T-helper 2 cell treated with Interferon-gamma antibody and Interleukin-4, amounts not matched to agents 5 μg/mL and 100 μg/mL, for 36 hours (primary cell): ENCODE results near the gene CCDC170.
"Not testable (repeated sequence)": the region's sequence is repeated elsewhere in the genome, so short reads cannot be mapped to it uniquely, and the experiment has no call there.

ENCODE experiments used
- DNase-seq: peaks from one replicate; pipeline ENCODE4 v3.0.0; 2021; ENCODE audit warnings: low spot score
- H3K27ac Mint-ChIP-seq: one replicate; pipeline ENCODE4 v1.8.0; 2021; ENCODE audit warnings: mild to moderate bottlenecking, mixed read lengths
- H3K27me3 Mint-ChIP-seq: one replicate; pipeline ENCODE4 v1.8.0; 2021; ENCODE audit warnings: low read depth, mixed read lengths
- H3K36me3 Mint-ChIP-seq: one replicate; pipeline ENCODE4 v1.8.0; 2021; ENCODE audit warnings: low read depth, mixed read lengths
- H3K4me1 Mint-ChIP-seq: one replicate; pipeline ENCODE4 v1.8.0; 2021; ENCODE audit warnings: low read depth, mixed read lengths
- H3K4me3 Mint-ChIP-seq: one replicate; pipeline ENCODE4 v1.8.0; 2022; ENCODE audit warnings: mild to moderate bottlenecking, moderate library complexity, mixed read lengths
- H3K9me3 Mint-ChIP-seq: one replicate; pipeline ENCODE4 v1.8.0; 2021; ENCODE audit warnings: mixed read lengths

CCDC170 gene

GRCh38 chr6:151502499-151502898 lies 8.7 kb downstream of the CCDC170 start:
- Mint-ChIP-seq H3K4me3 (no peak overlapping the region), H3K4me1 (peaks cover 9% of the 10 kb centered on the region), H3K27ac (no peak overlapping the region), H3K36me3 (no peaks in the 10 kb centered on the region), H3K9me3 (no peaks in the 10 kb centered on the region), H3K27me3 (peaks cover 19% of the 10 kb centered on the region)
- DNase-seq, result no peak

GRCh38 chr6:151506761-151507160 lies 12.9 kb downstream of the CCDC170 start:
- Mint-ChIP-seq H3K9me3 (no peaks in the 10 kb centered on the region), H3K27ac (no peak overlapping the region), H3K4me3 (no peak overlapping the region), H3K36me3 (no peaks in the 10 kb centered on the region), H3K4me1 (no peaks in the 10 kb centered on the region), H3K27me3 (peaks cover 5% of the 10 kb centered on the region)
- no peak for DNase-seq

GRCh38 chr6:151509048-151509447 lies 15.2 kb downstream of the CCDC170 start:
- Mint-ChIP-seq H3K4me3 (no peak overlapping the region), H3K9me3 (no peaks in the 10 kb centered on the region), H3K27ac (no peak overlapping the region), H3K36me3 (no peaks in the 10 kb centered on the region), H3K27me3 (no peaks in the 10 kb centered on the region), H3K4me1 (no peaks in the 10 kb centered on the region)
- no peak for DNase-seq

DNA sequence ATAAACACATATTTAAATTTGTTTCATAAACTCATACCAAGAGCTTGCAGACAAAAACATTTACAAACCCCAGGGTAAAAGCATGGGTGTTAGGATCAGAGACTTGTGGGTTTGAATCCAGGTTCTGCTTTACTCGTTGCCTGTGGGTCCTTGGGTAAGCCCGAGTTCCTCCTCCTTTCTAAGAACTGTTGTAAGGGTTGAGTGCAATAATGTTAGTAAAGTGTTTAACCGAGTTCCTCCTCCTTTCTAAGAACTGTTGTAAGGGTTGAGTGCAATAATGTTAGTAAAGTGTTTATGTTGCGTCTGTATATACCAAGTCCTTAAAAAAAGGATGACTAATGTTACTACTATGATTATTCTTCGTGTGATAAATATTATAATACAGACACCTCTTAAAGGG lies 18.7 kb downstream of the CCDC170 start:
- no peak for DNase-seq
- H3K9me3 Mint-ChIP-seq, result peaks cover 7% of the 10 kb centered on the region
- no peak overlapping the region for H3K27ac Mint-ChIP-seq
- no peaks in the 10 kb centered on the region for H3K27me3 Mint-ChIP-seq
- H3K4me1 Mint-ChIP-seq, result no peaks in the 10 kb centered on the region
- H3K4me3 Mint-ChIP-seq, result no peak overlapping the region
- no peaks in the 10 kb centered on the region for H3K36me3 Mint-ChIP-seq

GRCh38 chr6:151514000-151514730 lies 20.3 kb downstream of the CCDC170 start:
- DNase-seq, result no peak
- Mint-ChIP-seq H3K4me1 (no peaks in the 10 kb centered on the region), H3K9me3 (peaks cover 18% of the 10 kb centered on the region), H3K27ac (no peak overlapping the region), H3K4me3 (no peak overlapping the region), H3K36me3 (no peaks in the 10 kb centered on the region), H3K27me3 (no peaks in the 10 kb centered on the region)

DNA sequence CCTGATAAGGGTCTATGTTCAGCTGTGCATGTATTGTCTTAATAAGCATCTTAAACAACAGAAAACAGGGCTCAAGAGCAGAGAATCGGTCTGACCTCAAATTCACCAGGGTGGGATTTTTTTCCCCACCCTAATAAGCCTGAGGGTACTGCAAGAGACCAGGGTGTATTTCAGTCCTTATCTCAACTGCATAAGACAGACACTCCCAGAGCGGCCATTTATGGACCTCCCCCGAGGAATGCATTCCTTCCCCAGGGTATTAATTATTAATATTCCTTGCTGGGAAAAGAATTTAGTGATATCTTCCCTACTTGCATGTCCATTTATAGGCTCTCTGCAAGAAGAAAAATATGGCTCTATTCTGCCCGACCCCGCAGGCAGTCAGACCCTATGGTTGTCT lies 25.2 kb downstream of the CCDC170 start:
- not testable (repeated sequence) for H3K27ac Mint-ChIP-seq, DNase-seq, H3K4me1 Mint-ChIP-seq, H3K27me3 Mint-ChIP-seq, H3K36me3 Mint-ChIP-seq, H3K4me3 Mint-ChIP-seq
- peaks cover 46% of the 10 kb centered on the region for H3K9me3 Mint-ChIP-seq

DNA sequence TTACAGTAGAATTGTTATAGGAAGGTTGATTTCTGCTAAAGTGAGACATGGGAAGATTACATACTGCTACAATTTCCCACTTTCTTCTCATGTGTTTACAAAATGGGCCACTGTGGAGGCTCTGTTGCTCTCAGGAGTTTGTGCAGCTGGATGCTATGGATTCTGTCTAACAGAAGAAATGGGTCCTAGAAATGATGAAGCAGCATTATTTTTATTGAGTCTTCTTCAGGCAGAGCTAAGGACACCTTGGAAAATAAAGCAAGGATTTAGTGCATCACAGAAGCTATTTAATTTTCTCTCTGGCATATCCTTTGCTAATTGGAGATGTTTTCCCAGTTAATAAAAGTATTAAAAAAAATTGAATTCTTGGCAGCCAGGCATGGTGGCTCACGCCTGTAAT lies 29.2 kb downstream of the CCDC170 start:
- DNase-seq, result no peak
- Mint-ChIP-seq H3K9me3 (peaks cover 37% of the 10 kb centered on the region), H3K4me1 (no peaks in the 10 kb centered on the region), H3K27me3 (no peaks in the 10 kb centered on the region), H3K4me3 (no peak overlapping the region), H3K36me3 (no peaks in the 10 kb centered on the region), H3K27ac (no peak overlapping the region)

GRCh38 chr6:151524059-151524458 lies 30.2 kb downstream of the CCDC170 start:
- no peak overlapping the region for H3K27ac Mint-ChIP-seq
- H3K4me1 Mint-ChIP-seq, result no peaks in the 10 kb centered on the region
- peaks cover 31% of the 10 kb centered on the region for H3K9me3 Mint-ChIP-seq
- DNase-seq, result no peak
- no peaks in the 10 kb centered on the region for H3K36me3 Mint-ChIP-seq
- H3K27me3 Mint-ChIP-seq, result no peaks in the 10 kb centered on the region
- H3K4me3 Mint-ChIP-seq, result no peak overlapping the region

GRCh38 chr6:151534576-151534975 lies 40.8 kb downstream of the CCDC170 start:
- DNase-seq, result no peak
- no peaks in the 10 kb centered on the region for H3K36me3 Mint-ChIP-seq
- H3K4me1 Mint-ChIP-seq, result no peaks in the 10 kb centered on the region
- H3K4me3 Mint-ChIP-seq, result no peak overlapping the region
- no peak overlapping the region for H3K27ac Mint-ChIP-seq
- no peaks in the 10 kb centered on the region for H3K27me3 Mint-ChIP-seq
- peaks cover 5% of the 10 kb centered on the region for H3K9me3 Mint-ChIP-seq

DNA sequence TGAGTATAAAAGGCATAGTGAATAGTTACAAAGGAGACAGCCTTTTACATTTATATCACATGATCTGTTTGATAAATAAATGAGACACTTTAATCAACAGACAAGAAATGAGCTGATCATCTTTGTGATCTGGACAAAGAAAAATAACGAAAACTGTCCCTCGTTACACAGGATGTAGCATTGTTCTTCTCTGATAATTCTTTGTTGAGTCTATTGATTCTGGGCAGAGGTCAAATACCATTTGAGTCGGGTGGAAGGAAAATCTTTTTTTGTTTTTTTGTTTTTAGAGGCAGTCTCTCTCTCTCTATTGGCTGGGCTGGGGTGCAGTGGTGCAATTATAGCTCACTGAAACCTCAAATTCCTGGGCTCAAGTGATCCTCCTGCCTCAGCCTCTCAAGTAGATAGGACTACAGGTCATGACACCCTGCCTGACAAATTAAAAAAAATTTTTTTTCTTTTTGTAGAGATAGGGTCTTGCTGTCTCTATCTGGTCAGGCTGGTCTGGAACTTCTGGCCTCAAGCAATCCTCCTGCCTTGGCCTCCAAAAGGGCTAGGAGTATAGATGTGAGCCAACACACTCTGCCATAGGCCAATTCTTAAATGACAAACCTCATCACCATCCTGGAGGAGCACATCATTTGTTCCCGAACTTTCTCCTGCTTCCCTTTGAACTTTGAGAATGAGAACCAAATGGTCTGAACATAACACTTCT lies 41.8 kb downstream of the CCDC170 start:
- Mint-ChIP-seq H3K9me3 (peaks cover 10% of the 10 kb centered on the region), H3K27ac (no peak overlapping the region), H3K27me3 (no peaks in the 10 kb centered on the region), H3K4me3 (no peak overlapping the region), H3K4me1 (no peaks in the 10 kb centered on the region), H3K36me3 (no peaks in the 10 kb centered on the region)
- DNase-seq, result no peak

DNA sequence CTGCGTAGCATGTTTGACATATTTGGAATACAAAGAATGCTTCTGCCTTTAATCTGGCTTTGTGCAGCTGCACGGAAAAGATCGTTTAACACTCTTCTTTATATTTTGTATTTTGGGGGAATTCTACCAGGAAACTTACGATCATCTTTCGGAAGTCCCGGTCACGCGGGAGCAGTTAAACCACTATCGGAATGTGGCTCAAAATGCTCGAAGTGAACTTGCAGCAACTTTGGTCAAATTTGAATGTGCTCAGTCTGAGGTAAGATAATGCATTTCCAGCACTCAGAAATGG lies 42.3 kb downstream of the CCDC170 start:
- H3K36me3 Mint-ChIP-seq, result no peaks in the 10 kb centered on the region
- no peak overlapping the region for H3K4me3 Mint-ChIP-seq
- H3K4me1 Mint-ChIP-seq, result no peaks in the 10 kb centered on the region
- H3K27me3 Mint-ChIP-seq, result no peaks in the 10 kb centered on the region
- no peak for DNase-seq
- H3K9me3 Mint-ChIP-seq, result peaks cover 14% of the 10 kb centered on the region
- no peak overlapping the region for H3K27ac Mint-ChIP-seq

DNA sequence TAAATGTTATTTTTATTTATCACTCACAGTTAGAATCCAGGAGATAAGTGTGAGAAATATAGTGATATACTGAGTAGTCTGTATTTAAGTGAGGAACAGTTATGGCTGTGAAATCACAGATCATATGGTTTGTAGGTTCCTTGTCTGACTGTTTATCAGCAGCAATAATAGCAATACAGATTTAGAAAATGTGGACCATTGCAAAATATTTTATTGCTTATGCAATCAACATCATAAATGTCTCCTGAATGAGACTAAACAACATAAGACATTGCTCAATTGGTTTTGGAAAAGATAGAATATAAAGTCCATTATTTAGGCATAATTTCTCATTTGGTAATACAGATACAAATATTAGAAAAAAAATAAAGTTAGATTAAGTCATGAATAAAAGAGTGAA lies 43.7 kb downstream of the CCDC170 start:
- Mint-ChIP-seq H3K9me3 (peaks cover 14% of the 10 kb centered on the region), H3K27ac (no peak overlapping the region), H3K36me3 (no peaks in the 10 kb centered on the region), H3K27me3 (no peaks in the 10 kb centered on the region), H3K4me1 (no peaks in the 10 kb centered on the region), H3K4me3 (no peak overlapping the region)
- no peak for DNase-seq

DNA sequence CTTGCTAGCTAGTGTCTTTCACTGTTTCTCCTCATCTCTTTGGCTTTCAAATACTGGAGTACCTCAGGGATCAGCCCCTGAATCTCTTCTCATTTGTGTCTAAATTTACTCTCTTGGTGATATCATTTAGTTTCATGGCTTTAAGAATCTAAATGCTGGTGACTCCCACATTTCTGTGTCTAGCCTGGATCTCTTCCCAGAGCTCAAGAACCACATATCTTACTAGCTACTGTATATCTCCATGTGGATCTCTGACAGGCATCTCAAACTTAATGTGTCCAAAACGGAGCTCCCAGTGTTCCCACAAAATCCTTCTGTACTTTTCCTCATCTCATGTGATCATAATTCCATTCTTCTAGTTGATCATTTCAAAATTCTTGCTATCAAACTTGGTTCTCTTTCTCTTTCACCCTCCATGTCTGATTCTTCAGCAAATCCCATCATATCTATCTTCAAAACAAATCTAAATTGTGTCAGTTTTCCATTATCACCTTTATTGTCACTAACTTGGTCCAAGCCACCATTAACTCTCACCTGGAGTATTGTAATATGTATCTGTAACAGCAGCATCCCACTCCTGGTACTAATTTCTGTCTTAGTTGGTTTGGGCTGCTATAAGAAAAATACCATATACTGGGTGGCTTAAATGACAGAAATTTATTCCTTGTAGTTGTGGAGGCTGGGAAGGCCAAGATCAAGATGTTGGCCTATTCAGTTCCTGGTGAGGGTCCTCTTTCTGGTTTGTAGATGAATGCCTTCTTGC lies 45.9 kb downstream of the CCDC170 start:
- H3K9me3 Mint-ChIP-seq, result peaks cover 14% of the 10 kb centered on the region
- no peak overlapping the region for H3K4me3 Mint-ChIP-seq
- peaks cover 3% of the 10 kb centered on the region for H3K27me3 Mint-ChIP-seq
- H3K27ac Mint-ChIP-seq, result no peak overlapping the region
- H3K36me3 Mint-ChIP-seq, result no peaks in the 10 kb centered on the region
- DNase-seq, result no peak
- H3K4me1 Mint-ChIP-seq, result no peaks in the 10 kb centered on the region

DNA sequence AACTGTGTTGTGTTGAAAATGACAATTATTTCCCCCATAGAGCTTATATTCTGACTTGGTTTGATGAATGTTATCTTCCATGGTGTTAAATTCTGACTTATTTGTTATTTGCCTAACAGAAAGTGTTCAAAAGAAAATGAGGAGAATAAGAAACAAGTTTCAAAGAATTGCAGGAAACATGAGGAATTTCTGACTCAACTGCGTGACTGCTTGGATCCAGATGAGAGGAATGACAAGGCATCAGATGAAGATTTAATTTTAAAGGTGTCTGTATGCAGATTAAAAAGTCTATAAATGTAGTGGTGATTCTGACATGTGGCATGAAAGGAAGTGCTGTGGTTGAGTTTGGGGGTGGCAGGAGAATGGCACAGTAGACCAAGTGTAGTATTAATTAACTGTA lies 50.6 kb downstream of the CCDC170 start:
- DNase-seq, result no peak
- no peaks in the 10 kb centered on the region for H3K4me1 Mint-ChIP-seq
- no peaks in the 10 kb centered on the region for H3K36me3 Mint-ChIP-seq
- no peak overlapping the region for H3K27ac Mint-ChIP-seq
- peaks cover 5% of the 10 kb centered on the region for H3K27me3 Mint-ChIP-seq
- peaks cover 10% of the 10 kb centered on the region for H3K9me3 Mint-ChIP-seq
- no peak overlapping the region for H3K4me3 Mint-ChIP-seq
